ENCODE results near the gene TBXT. TPM values are rescaled to one million over a fixed set of nuclear protein-coding genes. Genes with fewer than 3 reads are reported as not detected.
"Not testable (repeated sequence)": the region's sequence is repeated elsewhere in the genome, so short reads cannot be mapped to it uniquely, and the experiment has no call there.

The TBXT gene
- total and polyA plus RNA-seq, 5 donors: not detected

DNA sequence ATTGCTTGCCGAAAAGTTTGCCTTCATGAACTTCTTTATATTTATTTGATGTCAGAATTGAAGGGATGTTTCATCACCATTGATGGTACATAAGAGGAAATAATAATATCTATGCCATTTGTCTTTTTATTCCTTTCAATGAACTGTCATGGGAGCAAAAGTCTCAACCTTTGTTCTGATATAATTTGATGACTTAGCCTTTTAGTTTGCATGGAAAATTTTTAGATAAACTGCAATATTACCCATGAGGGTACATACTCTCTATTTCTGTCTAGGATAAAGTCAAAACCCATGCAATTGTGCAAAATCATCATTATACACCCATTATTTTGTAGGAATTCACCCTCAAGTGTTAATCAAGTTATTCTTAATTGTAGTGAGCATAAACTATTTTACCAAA, 15.9 kb downstream of the TBXT start:
- intact Hi-C loops (cut with DNase I): no loop called here
- Histone ChIP-seq H3K4me1 (ENCODE audit: control insufficient read depth, insufficient read depth, low read length) (no peaks in the 10 kb centered on the region), H3K4me3 (ENCODE audit: low read length) (no peak overlapping the region), H3K9me3 (ENCODE audit: control insufficient read depth, low read length) (peaks cover 10% of the 10 kb centered on the region), H3K27me3 (ENCODE audit: control insufficient read depth, insufficient read depth) (no peaks in the 10 kb centered on the region), H3K27ac (ENCODE audit: low read length) (no peak overlapping the region)
- DNase-seq: no peak
- no peak for ATAC-seq
- WGBS: 73% methylated on average over 1 of the region's 1 CpG

DNA sequence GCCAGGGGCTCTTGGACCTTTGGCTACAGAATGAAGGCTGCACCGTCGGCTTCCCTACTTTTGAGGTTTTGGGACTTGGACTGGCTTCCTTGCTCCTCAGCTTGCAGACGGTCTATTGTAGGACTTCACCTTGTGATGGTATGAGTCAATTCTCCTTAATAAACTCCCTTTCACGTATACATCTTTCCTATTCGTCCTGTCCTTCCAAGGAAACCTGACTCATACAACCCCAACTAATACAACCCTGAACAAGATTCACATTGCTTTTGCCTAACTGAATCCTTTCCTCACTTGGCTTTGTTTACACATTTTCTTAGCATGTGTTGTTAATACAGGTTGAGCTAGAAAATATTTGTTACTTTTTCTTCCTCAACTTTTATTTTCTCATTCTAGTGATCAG, 21.9 kb downstream of the TBXT start:
- 87% methylated on average over 5 of the region's 5 CpGs for WGBS
- intact Hi-C loops (cut with DNase I): no loop called here
- no peak for ATAC-seq
- no peak for DNase-seq
- H3K9me3 ChIP-seq (ENCODE audit: control insufficient read depth, low read length): peaks cover 10% of the 10 kb centered on the region
- no peak overlapping the region for H3K27ac ChIP-seq (ENCODE audit: low read length)
- H3K4me3 ChIP-seq (ENCODE audit: low read length): no peak overlapping the region
- H3K27me3 ChIP-seq (ENCODE audit: control insufficient read depth, insufficient read depth): no peaks in the 10 kb centered on the region
- H3K4me1 ChIP-seq (ENCODE audit: control insufficient read depth, insufficient read depth, low read length): no peaks in the 10 kb centered on the region

DNA sequence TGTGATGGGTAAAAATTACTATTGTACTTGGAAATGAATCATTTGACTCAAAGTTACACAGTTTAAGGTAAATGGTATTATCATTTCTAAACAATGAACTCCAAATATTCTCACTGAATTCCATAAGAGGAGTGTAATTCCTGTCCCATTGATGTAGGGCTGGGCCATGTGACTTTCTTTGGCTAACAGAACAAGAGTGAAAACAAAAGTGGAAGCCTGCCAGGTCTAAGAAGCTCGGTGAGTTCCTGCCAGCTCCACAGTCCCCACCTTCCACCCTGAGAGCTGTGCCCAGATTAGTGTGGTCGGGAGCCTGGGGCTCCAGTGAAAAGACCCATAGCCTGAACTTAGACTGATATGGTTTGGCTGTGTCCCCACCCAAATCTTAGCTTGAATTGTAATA, 24.6 kb downstream of the TBXT start:
- peak in 1 of 2 donors; percentile 65 for ATAC-seq
- H3K27ac ChIP-seq (ENCODE audit: low read length): no peak overlapping the region
- DNase-seq: no peak
- H3K4me3 ChIP-seq (ENCODE audit: low read length): no peak overlapping the region
- no peaks in the 10 kb centered on the region for H3K9me3 ChIP-seq (ENCODE audit: control insufficient read depth, low read length)
- no peaks in the 10 kb centered on the region for H3K27me3 ChIP-seq (ENCODE audit: control insufficient read depth, insufficient read depth)
- no peaks in the 10 kb centered on the region for H3K4me1 ChIP-seq (ENCODE audit: control insufficient read depth, insufficient read depth, low read length)
- WGBS: 21% methylated on average over 2 of the region's 2 CpGs
- intact Hi-C loops (cut with DNase I): no loop called here

DNA sequence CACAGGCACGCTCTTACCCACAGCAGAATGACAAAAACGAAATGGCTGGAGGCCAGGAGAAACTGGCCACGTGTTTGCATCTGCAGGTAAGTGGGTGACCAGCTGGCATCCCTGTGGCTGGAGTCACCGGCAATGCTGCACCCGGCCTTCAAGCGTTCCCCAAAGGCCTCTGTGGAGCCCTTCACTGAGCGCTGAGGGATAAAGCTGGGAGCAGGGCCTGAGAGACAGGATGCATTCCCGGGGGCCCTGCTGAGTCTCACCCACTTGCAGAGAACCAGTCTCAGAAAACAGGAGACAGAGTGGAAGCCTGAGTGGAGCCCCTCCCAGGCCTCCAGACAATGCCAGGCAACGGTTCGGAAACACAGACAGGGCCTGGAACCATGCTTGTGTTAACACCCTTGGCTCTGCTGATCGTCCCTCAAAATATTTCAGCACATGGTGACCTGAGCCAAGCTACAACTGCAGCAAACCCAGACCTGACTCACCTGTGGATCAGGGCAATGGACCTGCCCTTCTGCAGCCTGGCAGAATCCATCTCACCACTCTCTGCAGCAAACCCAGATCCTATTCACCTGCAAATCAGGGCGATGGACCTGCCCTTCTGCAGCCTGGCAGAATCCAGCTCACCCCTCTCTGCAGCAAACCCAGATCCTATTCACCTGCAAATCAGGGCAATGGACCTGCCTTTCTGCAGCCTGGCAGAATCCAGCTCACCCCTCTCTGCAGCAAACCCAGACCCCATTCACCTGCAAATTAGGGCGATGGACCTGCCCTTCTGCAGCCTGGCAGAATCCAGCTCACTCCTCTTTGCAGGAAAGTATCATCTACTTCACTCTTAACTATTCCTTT, 39.8 kb downstream of the TBXT start:
- intact Hi-C loops (cut with DNase I): no loop called here
- no peaks in the 10 kb centered on the region for H3K4me1 ChIP-seq (ENCODE audit: control insufficient read depth, insufficient read depth, low read length)
- no peaks in the 10 kb centered on the region for H3K9me3 ChIP-seq (ENCODE audit: control insufficient read depth, low read length)
- 70% methylated on average over 13 of the region's 13 CpGs for WGBS
- ATAC-seq (no peak), DNase-seq (no peak)
- no peaks in the 10 kb centered on the region for H3K27me3 ChIP-seq (ENCODE audit: control insufficient read depth, insufficient read depth)
- no peak overlapping the region for H3K4me3 ChIP-seq (ENCODE audit: low read length)
- no peak overlapping the region for H3K27ac ChIP-seq (ENCODE audit: low read length)

DNA sequence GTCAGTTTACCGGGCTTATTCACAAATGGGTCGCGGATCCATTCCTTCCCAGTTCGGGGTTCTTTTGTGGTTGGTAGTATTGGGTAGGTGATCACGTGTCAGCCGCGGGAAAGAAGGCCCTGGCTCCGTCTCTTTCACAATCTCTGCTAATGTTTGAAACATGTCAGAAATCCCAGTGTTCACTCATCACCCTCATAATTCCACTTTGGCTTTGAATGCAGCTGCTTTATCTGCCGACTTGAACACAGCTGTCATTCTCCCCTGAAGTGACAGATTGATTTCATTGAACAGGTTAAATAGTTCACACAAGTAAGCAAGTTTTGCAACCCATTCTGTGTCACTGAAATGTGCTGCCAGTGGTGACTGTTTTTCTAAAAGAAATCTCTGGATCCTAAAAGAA, 44.5 kb downstream of the TBXT start:
- H3K4me1 ChIP-seq (ENCODE audit: control insufficient read depth, insufficient read depth, low read length); H3K4me3 ChIP-seq (ENCODE audit: low read length); intact Hi-C loops (cut with DNase I); H3K9me3 ChIP-seq (ENCODE audit: control insufficient read depth, low read length); DNase-seq; H3K27me3 ChIP-seq (ENCODE audit: control insufficient read depth, insufficient read depth); ATAC-seq; H3K27ac ChIP-seq (ENCODE audit: low read length): not testable (repeated sequence)
- WGBS: 55% methylated on average over 9 of the region's 9 CpGs

DNA sequence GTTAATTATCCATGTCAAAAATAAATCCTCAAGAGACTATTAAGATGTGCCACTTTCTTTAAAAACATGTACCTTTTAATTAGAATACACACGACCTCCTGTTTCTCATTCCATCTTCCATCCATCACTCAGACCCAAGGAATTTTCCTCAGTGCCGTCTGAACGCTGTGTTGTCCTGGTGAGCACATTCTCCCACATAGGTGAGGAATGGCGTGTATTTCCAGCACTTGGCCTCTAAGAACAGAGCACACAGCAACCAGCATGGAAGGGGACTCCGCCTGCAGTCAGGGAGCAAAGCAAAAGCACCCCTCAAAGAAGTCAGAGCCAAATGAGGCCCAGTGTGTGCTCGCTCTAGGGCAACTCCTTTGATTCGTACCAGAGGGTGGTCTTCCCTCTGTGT, 45.9 kb downstream of the TBXT start:
- Histone ChIP-seq H3K27ac (ENCODE audit: low read length) (no peak overlapping the region), H3K9me3 (ENCODE audit: control insufficient read depth, low read length) (no peaks in the 10 kb centered on the region), H3K27me3 (ENCODE audit: control insufficient read depth, insufficient read depth) (no peaks in the 10 kb centered on the region), H3K4me3 (ENCODE audit: low read length) (no peak overlapping the region), H3K4me1 (ENCODE audit: control insufficient read depth, insufficient read depth, low read length) (no peaks in the 10 kb centered on the region)
- ATAC-seq (no peak), DNase-seq (no peak)
- intact Hi-C loops (cut with DNase I): no loop called here
- WGBS: 67% methylated on average over 7 of the region's 7 CpGs

DNA sequence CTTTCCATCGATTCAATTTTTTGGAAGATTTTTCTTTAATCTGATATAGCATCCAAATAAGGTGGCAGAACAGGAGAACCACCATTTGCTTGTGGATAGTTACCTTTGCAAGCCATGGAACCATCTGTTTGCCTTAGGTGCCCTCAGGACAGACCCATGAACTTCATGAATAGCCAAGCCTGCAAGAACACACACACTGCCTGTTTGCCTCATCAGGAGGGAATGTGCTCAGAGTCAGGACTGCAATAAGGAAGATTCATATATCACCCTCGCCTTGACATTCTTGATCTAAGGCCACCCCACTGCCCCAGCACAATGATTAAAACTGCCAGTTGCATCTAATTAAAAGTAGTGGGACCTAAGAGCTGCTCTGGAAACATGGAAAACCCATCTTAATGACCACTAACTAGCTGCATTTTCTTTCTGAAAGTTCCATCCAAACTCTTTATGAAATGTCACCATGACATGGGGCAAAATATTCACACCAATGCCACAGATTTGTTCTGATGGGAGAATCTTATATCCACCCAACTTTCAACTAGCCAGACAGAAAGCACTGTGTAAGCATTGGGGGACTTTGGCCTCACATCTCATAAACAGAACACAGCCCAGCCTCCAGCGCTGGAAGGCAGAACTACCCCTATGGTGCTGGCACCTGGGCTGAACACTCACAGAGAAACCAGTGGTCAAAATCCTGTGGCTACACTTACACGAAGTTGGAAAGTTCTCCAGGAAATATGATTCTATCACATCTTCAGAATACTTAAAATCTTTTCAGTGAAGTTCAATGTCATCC, 48.3 kb downstream of the TBXT start:
- WGBS: 80% methylated on average over 4 of the region's 4 CpGs

DNA sequence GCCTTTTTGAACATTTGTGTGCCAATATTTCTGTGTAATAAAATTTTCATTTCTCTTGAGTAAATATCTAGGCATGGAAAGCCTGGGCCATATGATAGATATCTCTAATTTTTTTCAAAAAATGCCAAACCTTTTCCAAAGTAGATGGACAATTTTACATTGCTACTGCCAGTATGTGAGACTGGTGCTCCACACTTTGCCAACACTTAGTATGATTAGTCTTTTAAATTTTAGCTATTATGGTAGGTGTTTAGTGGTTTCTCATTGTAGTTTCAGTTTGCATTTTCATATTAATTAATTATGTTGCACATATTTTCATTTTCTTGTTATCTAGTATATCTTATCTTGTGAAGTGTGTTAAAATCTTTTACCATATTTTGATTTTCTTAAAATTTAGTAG, 52.0 kb downstream of the TBXT start:
- Histone ChIP-seq H3K9me3 (ENCODE audit: control insufficient read depth, low read length) (no peaks in the 10 kb centered on the region), H3K4me3 (ENCODE audit: low read length) (no peak overlapping the region), H3K4me1 (ENCODE audit: control insufficient read depth, insufficient read depth, low read length) (no peaks in the 10 kb centered on the region), H3K27ac (ENCODE audit: low read length) (no peak overlapping the region), H3K27me3 (ENCODE audit: control insufficient read depth, insufficient read depth) (no peaks in the 10 kb centered on the region)
- DNase-seq: no peak
- intact Hi-C loops (cut with DNase I): loop anchor here in 1 of 4 donors (10.0 kb wide), 1 partner anchor 671 kb away; no protein-coding TSS in a partner anchor
- no peak for ATAC-seq

More for the DNA sequence above, 48.3 kb downstream of the TBXT start:
- no peak overlapping the region for H3K4me3 ChIP-seq (ENCODE audit: low read length)
- DNase-seq (no peak), ATAC-seq (no peak)
- H3K27me3 ChIP-seq (ENCODE audit: control insufficient read depth, insufficient read depth): no peaks in the 10 kb centered on the region
- H3K27ac ChIP-seq (ENCODE audit: low read length): no peak overlapping the region
- no peaks in the 10 kb centered on the region for H3K9me3 ChIP-seq (ENCODE audit: control insufficient read depth, low read length)
- H3K4me1 ChIP-seq (ENCODE audit: control insufficient read depth, insufficient read depth, low read length): no peaks in the 10 kb centered on the region
- intact Hi-C loops (cut with DNase I): loop anchor here in 1 of 4 donors (10.0 kb wide), 1 partner anchor 675 kb away; no protein-coding TSS in a partner anchor

DNA sequence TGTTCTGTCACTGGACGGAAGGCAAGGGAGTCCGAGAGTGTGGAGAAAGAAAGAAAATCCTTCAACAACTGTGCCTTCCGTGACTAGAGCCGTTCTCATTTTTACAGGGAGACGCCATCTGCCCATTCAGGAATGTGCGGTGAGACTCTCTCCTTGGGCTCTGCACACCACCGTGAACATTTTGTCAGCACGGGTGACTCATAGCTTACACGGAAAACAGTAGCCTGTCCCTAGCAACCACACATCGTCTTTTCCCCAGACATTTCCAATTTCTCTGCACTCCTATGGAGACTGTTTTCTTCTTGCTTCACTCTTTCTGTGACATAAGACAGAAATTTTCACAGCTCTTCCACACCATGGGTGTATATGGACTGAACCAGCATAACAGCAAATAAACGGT, 55.1 kb downstream of the TBXT start:
- Histone ChIP-seq H3K4me3 (ENCODE audit: low read length) (no peak overlapping the region), H3K27me3 (ENCODE audit: control insufficient read depth, insufficient read depth) (peaks cover 4% of the 10 kb centered on the region), H3K9me3 (ENCODE audit: control insufficient read depth, low read length) (no peaks in the 10 kb centered on the region), H3K4me1 (ENCODE audit: control insufficient read depth, insufficient read depth, low read length) (no peaks in the 10 kb centered on the region), H3K27ac (ENCODE audit: low read length) (no peak overlapping the region)
- intact Hi-C loops (cut with DNase I): loop anchor here in 1 of 4 donors (10.0 kb wide), 1 partner anchor 668 kb away; no protein-coding TSS in a partner anchor
- DNase-seq: no peak
- WGBS: 64% methylated on average over 11 of the region's 11 CpGs
- peak; percentile 26 to 49 for ATAC-seq

DNA sequence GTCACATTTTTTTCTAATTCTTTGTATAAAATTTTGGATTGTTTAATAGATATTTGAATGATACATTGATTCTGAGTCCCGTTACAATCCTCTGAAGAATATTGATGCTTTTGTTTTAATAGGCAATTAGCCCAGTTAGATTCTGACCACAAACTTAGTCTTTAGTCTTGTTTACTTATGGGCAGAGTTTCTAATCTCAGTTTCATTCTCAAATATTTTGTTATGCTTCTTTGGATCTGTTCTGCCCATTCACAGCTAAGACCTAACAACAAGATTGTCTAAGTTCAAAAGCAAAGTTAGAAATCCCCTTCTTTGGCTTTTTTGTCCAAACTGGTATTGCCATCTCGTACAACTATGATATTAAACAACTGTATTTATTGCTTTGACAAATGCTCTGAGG, 58.0 kb downstream of the TBXT start:
- no peak for ATAC-seq
- DNase-seq: no peak
- Histone ChIP-seq H3K9me3 (ENCODE audit: control insufficient read depth, low read length) (no peaks in the 10 kb centered on the region), H3K27me3 (ENCODE audit: control insufficient read depth, insufficient read depth) (peaks cover 4% of the 10 kb centered on the region), H3K4me1 (ENCODE audit: control insufficient read depth, insufficient read depth, low read length) (no peaks in the 10 kb centered on the region), H3K4me3 (ENCODE audit: low read length) (no peak overlapping the region), H3K27ac (ENCODE audit: low read length) (no peak overlapping the region)
- 63% methylated on average over 2 of the region's 2 CpGs for WGBS
- intact Hi-C loops (cut with DNase I): loop anchor here in 1 of 4 donors (10.0 kb wide), 1 partner anchor 665 kb away; no protein-coding TSS in a partner anchor

Measured in right cardiac atrium (tissue), 5 donors.